IMR-90 (cell line): ENCODE results near the gene TSPAN14. TPM values are rescaled to one million over a fixed set of nuclear protein-coding genes. Genes with fewer than 3 reads are reported as not detected.

ENCODE experiments used
- ATAC-seq: fragments of 200-7000 bp; cut with Tn5 transposase; 2 replicates; pipeline ENCODE4 v1.9.1; 2020; ENCODE audit warnings: low read depth, mild to moderate bottlenecking, moderate library complexity
- BruUV-seq: library from RNA; stranded (reverse); fragments of 400-500 nt; replicated peaks from 2 replicates; lab custom pipeline; 2021; lab: Mats Ljungman, UMichigan
- CTCF ChIA-PET: fragments of 300-600 bp; formaldehyde crosslinking; extraction: SDS; loops from one replicate; lab custom pipeline; 2021; ENCODE audit warnings: antibody characterized with exemption; lab: Yijun Ruan, JAX
- POLR2A ChIA-PET: fragments of 300-600 bp; sonication (Branson Sonifier 250); formaldehyde crosslinking; loops from one replicate; lab custom pipeline; 2022; ENCODE audit warnings: antibody characterized with exemption; ENCODE audit not compliant: unreplicated experiment; lab: Charles Lee
- DNase-seq: peaks from one replicate; pipeline ENCODE4 v3.0.0; 2013
- H2AFZ ChIP-seq: replicated peaks from 2 replicates; pipeline ENCODE3; 2013; ENCODE audit warnings: low read length, mild to moderate bottlenecking; ENCODE audit not compliant: poor library complexity
- H2AK5ac ChIP-seq: 2 replicates; pipeline ENCODE4 v1.6.1; 2013; ENCODE audit warnings: low read depth, low read length, inconsistent platforms
- H2AK9ac ChIP-seq: replicated peaks from 2 replicates; pipeline ENCODE3; 2013; ENCODE audit warnings: mild to moderate bottlenecking, low read depth, low read length, moderate library complexity; ENCODE audit not compliant: poor library complexity
- H2BK120ac ChIP-seq: 2 replicates; pipeline ENCODE4 v1.6.1; 2013; ENCODE audit warnings: low read depth, low read length, inconsistent platforms
- H2BK15ac ChIP-seq: 3 replicates; pipeline ENCODE4 v1.6.1; 2013; ENCODE audit warnings: low read depth, low read length, inconsistent platforms
- H2BK20ac ChIP-seq: 2 replicates; pipeline ENCODE4 v1.6.1; 2013; ENCODE audit warnings: low read depth, mild to moderate bottlenecking, inconsistent platforms, low read length, moderate library complexity
- H2BK5ac ChIP-seq: 2 replicates; pipeline ENCODE4 v1.6.1; 2013; ENCODE audit warnings: mild to moderate bottlenecking, low read depth, low read length, inconsistent platforms; ENCODE audit not compliant: poor library complexity, severe bottlenecking
- H3K14ac ChIP-seq: replicated peaks from 2 replicates; pipeline ENCODE4 v1.6.1; 2013; ENCODE audit warnings: low read depth, low read length, inconsistent platforms
- H3K18ac ChIP-seq: 2 replicates; pipeline ENCODE4 v1.6.1; 2013; ENCODE audit warnings: low read depth, low read length, control low read depth
- H3K23ac ChIP-seq: 2 replicates; pipeline ENCODE4 v1.6.1; 2013; ENCODE audit warnings: low read depth, low read length, inconsistent platforms
- H3K27ac ChIP-seq: 2 replicates; pipeline ENCODE4 v1.5.1; 2013; ENCODE audit warnings: mild to moderate bottlenecking, control low read depth, low read length; ENCODE audit not compliant: insufficient read depth
- H3K27me3 ChIP-seq: 2 replicates; pipeline ENCODE4 v1.6.1; 2013; ENCODE audit warnings: low read length; ENCODE audit not compliant: control insufficient read depth, insufficient read depth
- H3K36me3 ChIP-seq: 2 replicates; pipeline ENCODE4 v1.6.1; 2013; ENCODE audit warnings: low read length, mixed read lengths; ENCODE audit not compliant: control insufficient read depth, insufficient read depth
- H3K4ac ChIP-seq: 2 replicates; pipeline ENCODE4 v1.6.1; 2013; ENCODE audit warnings: low read depth, low read length, inconsistent platforms
- H3K4me1 ChIP-seq: 2 replicates; pipeline ENCODE4 v1.6.1; 2013; ENCODE audit warnings: low read length, mixed read lengths; ENCODE audit not compliant: control insufficient read depth, insufficient read depth
- H3K4me2 ChIP-seq: 2 replicates; pipeline ENCODE4 v1.6.1; 2013; ENCODE audit warnings: low read depth, mild to moderate bottlenecking, control low read depth, low read length, moderate library complexity
- H3K4me3 ChIP-seq: 2 replicates; pipeline ENCODE4 v1.5.1; 2013; ENCODE audit warnings: low read depth, mild to moderate bottlenecking, control low read depth, low read length, moderate library complexity; ENCODE audit not compliant: insufficient read depth
- H3K56ac ChIP-seq: 2 replicates; pipeline ENCODE4 v1.6.1; 2013; ENCODE audit warnings: low read length, inconsistent platforms; ENCODE audit not compliant: insufficient read depth; ENCODE audit errors: extremely low read depth
- H3K79me1 ChIP-seq, 2 experiments: 2 replicates each; pipeline ENCODE4 v1.6.1; 2013; ENCODE audit warnings: low read length in 2 of 2, inconsistent platforms in 1 of 2, low read depth in 1 of 2
- H3K9ac ChIP-seq: 2 replicates; pipeline ENCODE4 v1.6.1; 2013; ENCODE audit warnings: low read depth, low read length, control low read depth
- H3K9me1 ChIP-seq: 2 replicates; pipeline ENCODE4 v1.6.1; 2013; ENCODE audit warnings: low read length, inconsistent platforms; ENCODE audit not compliant: insufficient read depth
- H3K9me3 ChIP-seq: 2 replicates; pipeline ENCODE4 v1.6.1; 2013; ENCODE audit warnings: low read length; ENCODE audit not compliant: control insufficient read depth, insufficient read depth
- H4K20me1 ChIP-seq: 2 replicates; pipeline ENCODE4 v1.6.1; 2013; ENCODE audit warnings: low read length, inconsistent platforms; ENCODE audit not compliant: insufficient read depth
- H4K5ac ChIP-seq: 2 replicates; pipeline ENCODE4 v1.6.1; 2013; ENCODE audit warnings: mild to moderate bottlenecking, low read depth, low read length, control low read depth
- H4K8ac ChIP-seq, 2 experiments: 2 replicates each; pipeline ENCODE4 v1.6.1; 2013; ENCODE audit warnings: low read depth in 2 of 2, low read length in 2 of 2, control low read depth in 1 of 2, inconsistent platforms in 1 of 2
- H4K91ac ChIP-seq: 2 replicates; pipeline ENCODE4 v1.6.1; 2013; ENCODE audit warnings: low read depth, low read length, inconsistent platforms; ENCODE audit not compliant: insufficient read depth
- BHLHE40 ChIP-seq: fragments of 150-350 bp; IDR thresholded peaks from 2 replicates; pipeline ENCODE4 v1.6.1; 2016; ENCODE audit warnings: mild to moderate bottlenecking, low read depth, low read length
- FOS ChIP-seq: fragments of 150-350 bp; IDR thresholded peaks from 2 replicates; pipeline ENCODE4 v1.6.1; 2016; ENCODE audit warnings: low read depth, low read length
- MAFK ChIP-seq: IDR thresholded peaks from 2 replicates; pipeline ENCODE4 v1.6.1; 2012; ENCODE audit warnings: low read depth, low read length, improper control_type of control experiment
- MAZ ChIP-seq: IDR thresholded peaks from 2 replicates; pipeline ENCODE4 v1.6.1; 2012; ENCODE audit warnings: low read depth, mild to moderate bottlenecking, low read length, improper control_type of control experiment, moderate library complexity, borderline replicate concordance
- RCOR1 ChIP-seq: IDR thresholded peaks from 2 replicates; pipeline ENCODE4 v1.6.1; 2012; ENCODE audit warnings: mild to moderate bottlenecking, low read length, improper control_type of control experiment; ENCODE audit not compliant: insufficient replicate concordance
- SMC3 ChIP-seq: fragments of 150-350 bp; IDR thresholded peaks from 2 replicates; pipeline ENCODE4 v1.6.1; 2016; ENCODE audit warnings: low read depth, mild to moderate bottlenecking, antibody characterized with exemption, low read length, moderate library complexity
- WGBS, 2 experiments: methylation state at CpG; one replicate each; pipeline versions ENCODE4 v1.1.5 to v1.1.7; 2013; ENCODE audit warnings: missing lambda C conversion rate in 2 of 2; ENCODE audit not compliant: insufficient read length in 1 of 2; ENCODE audit errors: extremely low coverage in 2 of 2; 5-methylcytosine and 5-hydroxymethylcytosine counted together
- dilution Hi-C: fragments of 300-500 bp; cut with HindIII; formaldehyde crosslinking; loops from one replicate; pipeline ENCODE4 v1.14.3; 2018; ENCODE audit warnings: low sequenced_read_pairs; ENCODE audit not compliant: unreplicated experiment
- in situ Hi-C: fragments of 300-500 bp; cut with MboI; formaldehyde crosslinking; loops from 3 replicates; pipeline ENCODE4 v1.14.3; 2019; ENCODE audit warnings: low sequenced_read_pairs, inconsistent platforms, mixed read lengths
- intact Hi-C: fragments of 100-400 bp; cut with micrococcal nuclease; formaldehyde crosslinking; loops from 2 replicates; pipeline ENCODE4 v1.10.0; 2022
- polyA plus RNA-seq, 3 experiments: library from polyadenylated mRNA; depleted of rRNA; stranded (reverse); fragments of >200 nt; gene quantifications; 2 replicates each; pipeline ENCODE4 v1.2.3, GENCODE V29; 2012; ENCODE audit warnings: low replicate concordance in 1 of 3
- total RNA-seq: library from RNA; depleted of rRNA; stranded (reverse); fragments of >200 nt; gene quantifications from 2 replicates; pipeline ENCODE4 v1.2.3, GENCODE V29; 2012
- TF ChIP-seq, protein P1 (sequence below): fragments of 150-350 bp; IDR thresholded peaks from 2 replicates; pipeline ENCODE4 v1.6.1; 2017; ENCODE audit warnings: mild to moderate bottlenecking, antibody characterized with exemption, low read length, low read depth
- TF ChIP-seq, protein P2 (sequence below): fragments of 150-350 bp; IDR thresholded peaks from 2 replicates; pipeline ENCODE4 v1.6.1; 2016; ENCODE audit warnings: low read depth, mild to moderate bottlenecking, low read length, moderate library complexity, borderline replicate concordance

Gene TSPAN14
- total and polyA plus RNA-seq, 2 of the 4 experiments (the other 2 are of a cell fraction): 18.5 to 43.0 TPM

DNA sequence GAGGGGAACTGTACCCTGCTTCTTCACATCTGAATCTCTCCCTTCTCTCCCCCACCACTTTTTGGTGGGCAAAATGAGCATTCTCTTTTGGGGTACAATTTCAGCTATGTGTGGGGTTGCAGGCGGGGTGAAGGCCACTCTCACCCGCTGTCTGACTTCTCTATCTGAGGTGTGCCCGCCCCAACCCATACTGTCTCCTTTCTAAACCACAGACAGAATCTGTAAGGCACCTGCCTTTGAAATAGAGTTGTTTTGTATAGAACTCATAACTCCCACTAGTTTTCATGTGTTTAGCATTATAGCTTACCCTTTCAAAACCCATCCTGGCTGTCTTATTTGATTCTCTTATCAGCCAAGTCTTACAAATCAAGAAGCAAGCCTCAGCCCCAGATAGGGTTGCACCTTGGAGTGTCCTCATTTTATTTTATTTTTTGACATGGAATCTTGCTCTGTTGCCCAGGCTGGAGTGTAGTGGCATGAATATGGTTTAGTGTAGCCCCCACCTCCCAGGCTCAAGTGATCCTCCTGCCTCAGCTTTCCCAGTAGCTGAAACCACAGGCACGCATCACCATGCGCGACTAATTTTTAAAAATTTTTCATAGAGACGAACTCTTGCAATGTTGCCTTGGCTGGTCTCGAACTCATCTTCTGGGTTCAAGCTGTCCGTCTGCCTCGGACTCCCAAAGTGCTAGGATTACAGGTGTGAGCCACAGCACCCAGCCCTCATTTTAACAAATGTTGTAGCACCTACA lies 11.9 kb downstream of the TSPAN14 start:
- Histone ChIP-seq H3K27ac (no peak overlapping the region), H3K27me3 (no peaks in the 10 kb centered on the region)
- CTCF ChIA-PET: interaction anchor here (5.1 kb wide), 1 partner anchor 40 kb away, joined by 26 read pairs; no protein-coding TSS in a partner anchor

More for the DNA sequence above, 11.9 kb downstream of the TSPAN14 start:
- peaks cover 4% of the 10 kb centered on the region; the same call in 1 of the 2 replicates for H3K36me3 ChIP-seq
- POLR2A ChIA-PET: no interaction called here
- H2AK5ac ChIP-seq: no peak overlapping the region; the same call in 1 of the 2 replicates
- no TSS peak for BruUV-seq
- H3K9ac ChIP-seq: no peak overlapping the region
- TF ChIP-seq MAFK: no peak
- no peak for TF ChIP-seq RCOR1
- no peak for TF ChIP-seq SMC3
- no peak for TF ChIP-seq FOS
- TF ChIP-seq, protein P1, sequence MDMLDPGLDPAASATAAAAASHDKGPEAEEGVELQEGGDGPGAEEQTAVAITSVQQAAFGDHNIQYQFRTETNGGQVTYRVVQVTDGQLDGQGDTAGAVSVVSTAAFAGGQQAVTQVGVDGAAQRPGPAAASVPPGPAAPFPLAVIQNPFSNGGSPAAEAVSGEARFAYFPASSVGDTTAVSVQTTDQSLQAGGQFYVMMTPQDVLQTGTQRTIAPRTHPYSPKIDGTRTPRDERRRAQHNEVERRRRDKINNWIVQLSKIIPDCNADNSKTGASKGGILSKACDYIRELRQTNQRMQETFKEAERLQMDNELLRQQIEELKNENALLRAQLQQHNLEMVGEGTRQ: no peak
- no peak for TF ChIP-seq MAZ
- TF ChIP-seq BHLHE40: no peak
- TF ChIP-seq, protein P2, sequence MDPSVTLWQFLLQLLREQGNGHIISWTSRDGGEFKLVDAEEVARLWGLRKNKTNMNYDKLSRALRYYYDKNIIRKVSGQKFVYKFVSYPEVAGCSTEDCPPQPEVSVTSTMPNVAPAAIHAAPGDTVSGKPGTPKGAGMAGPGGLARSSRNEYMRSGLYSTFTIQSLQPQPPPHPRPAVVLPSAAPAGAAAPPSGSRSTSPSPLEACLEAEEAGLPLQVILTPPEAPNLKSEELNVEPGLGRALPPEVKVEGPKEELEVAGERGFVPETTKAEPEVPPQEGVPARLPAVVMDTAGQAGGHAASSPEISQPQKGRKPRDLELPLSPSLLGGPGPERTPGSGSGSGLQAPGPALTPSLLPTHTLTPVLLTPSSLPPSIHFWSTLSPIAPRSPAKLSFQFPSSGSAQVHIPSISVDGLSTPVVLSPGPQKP: no peak
- WGBS, 2 experiments: 85% methylated on average over 4 of the region's 10 CpGs; no CpG with 5 or more reads in 1 of the 2 experiments
- in situ Hi-C loops: loop anchor here (25.0 kb wide), 1 partner anchor 304 kb away; no protein-coding TSS in a partner anchor
- H3K23ac ChIP-seq: no peak overlapping the region
- no peak for DNase-seq
- no peak for ATAC-seq
- no peak overlapping the region for H3K4ac ChIP-seq
- H4K8ac ChIP-seq: peak overlapping the region in 1 of 2 experiments; percentile 60; a peak in 1 of 4 replicates
- no peak overlapping the region for H2AFZ ChIP-seq
- no peak overlapping the region for H3K56ac ChIP-seq
- H3K4me2 ChIP-seq: no peak overlapping the region
- H4K91ac ChIP-seq: no peak overlapping the region
- no peak overlapping the region for H2BK5ac ChIP-seq
- no peak overlapping the region for H2BK15ac ChIP-seq
- H4K20me1 ChIP-seq: peaks cover 38% of the 10 kb centered on the region
- intact Hi-C loops: no loop called here
- no peak overlapping the region for H2BK20ac ChIP-seq
- H3K18ac ChIP-seq: no peak overlapping the region
- H3K14ac ChIP-seq: peak overlapping the region; percentile 60; the same call in 1 of the 2 replicates
- peaks cover 15 to 84% of the 10 kb centered on the region in 2 experiments for H3K79me1 ChIP-seq
- no peak overlapping the region for H2AK9ac ChIP-seq
- dilution Hi-C loops: no loop called here
- peaks cover 36% of the 10 kb centered on the region for H3K4me1 ChIP-seq
- no peak overlapping the region for H4K5ac ChIP-seq
- H3K9me3 ChIP-seq: no peaks in the 10 kb centered on the region
- no peak overlapping the region for H3K4me3 ChIP-seq
- no peak overlapping the region for H2BK120ac ChIP-seq
- H3K9me1 ChIP-seq: peaks cover 27% of the 10 kb centered on the region
